Gastrocnemius medialis (tissue), 4 donors: ENCODE data around the gene LONRF2. TPM values are rescaled to one million over a fixed set of nuclear protein-coding genes. Genes with fewer than 3 reads are reported as not detected.

Experiments
- ATAC-seq, 2 donors: fragments of 150-250 bp; one replicate each; pipeline ENCODE4 v1.9.1; 2016
- DNase-seq, 2 donors: peaks; one replicate each; pipeline ENCODE4 v3.0.0-alpha.2; 2019
- H3K27ac ChIP-seq, 4 donors: fragments of 200-600 bp; sonication (generic); 1 replicate in 1 of 4; 2 replicates in 3 of 4; pipeline ENCODE4 v1.5.1; 2016 to 2018; ENCODE audit warnings: mild to moderate bottlenecking in 2 of 4, moderate library complexity in 1 of 4
- H3K27me3 ChIP-seq, 3 donors: fragments of 200-600 bp; sonication (generic) in 2 of 3; 1 replicate in 1 of 3; 2 replicates in 2 of 3; pipeline versions ENCODE4 v1.5.1 to v1.6.0; 2016 to 2019; ENCODE audit warnings: mild to moderate bottlenecking in 1 of 3, moderate library complexity in 1 of 3
- H3K36me3 ChIP-seq, 2 donors: fragments of 200-600 bp; sonication (generic) in 1 of 2; one replicate each; pipeline ENCODE4 v1.5.1; 2017 to 2018
- H3K4me1 ChIP-seq, 2 donors: fragments of 200-600 bp; sonication (generic) in 1 of 2; one replicate each; pipeline ENCODE4 v1.5.1; 2016 to 2017; ENCODE audit warnings: mild to moderate bottlenecking in 2 of 2
- H3K4me3 ChIP-seq, 4 donors: fragments of 200-600 bp; sonication (generic) in 3 of 4; 1 replicate in 1 of 4; 2 replicates in 3 of 4; pipeline ENCODE4 v1.5.1; 2016 to 2019; ENCODE audit warnings: mild to moderate bottlenecking in 2 of 4
- H3K9me3 ChIP-seq, 3 donors: fragments of 200-600 bp; sonication (generic) in 2 of 3; 1 replicate in 1 of 3; 2 replicates in 2 of 3; pipeline ENCODE4 v1.5.1; 2016 to 2019
- POLR2A ChIP-seq, 2 donors: fragments of 450-650 bp; IDR thresholded peaks; one replicate each; pipeline ENCODE4 v1.6.1; 2017; ENCODE audit warnings: antibody characterized with exemption in 2 of 2, mild to moderate bottlenecking in 2 of 2, moderate library complexity in 2 of 2
- in situ Hi-C, 4 donors: fragments of 200-750 bp; cut with MboI; loops; one replicate each; pipeline versions ENCODE4 v1.15.0 to v1.8.0; 2017; ENCODE audit warnings: low sequenced_read_pairs in 4 of 4
- intact Hi-C: fragments of 100-400 bp; cut with DNase I; formaldehyde crosslinking; loops from one replicate; pipeline ENCODE4 v1.15.1; 2023; ENCODE audit warnings: low total_unique reads
- total RNA-seq, 4 donors: library from RNA; depleted of rRNA; stranded (reverse); fragments of >200 nt; gene quantifications; one replicate each; pipeline versions ENCODE4 v1.1.0 to v1.2.3, GENCODE V29; 2016
- TF ChIP-seq, protein P1 (sequence below), 5 experiments: fragments of 450-650 bp in 3 of 5; fragments of 200-600 bp in 2 of 5; sonication (generic) in 2 of 5; IDR thresholded peaks in 4 of 5; conservative IDR thresholded peaks in 1 of 5; 1 replicate in 4 of 5; 2 replicates in 1 of 5; pipeline ENCODE4 v1.5.1; 2016 to 2019; ENCODE audit warnings: antibody characterized with exemption in 5 of 5, mild to moderate bottlenecking in 3 of 5, moderate library complexity in 3 of 5

The LONRF2 gene
- total RNA-seq, 4 donors from 2014 or later: 5.0 to 8.8 (median 7.6) TPM

DNA sequence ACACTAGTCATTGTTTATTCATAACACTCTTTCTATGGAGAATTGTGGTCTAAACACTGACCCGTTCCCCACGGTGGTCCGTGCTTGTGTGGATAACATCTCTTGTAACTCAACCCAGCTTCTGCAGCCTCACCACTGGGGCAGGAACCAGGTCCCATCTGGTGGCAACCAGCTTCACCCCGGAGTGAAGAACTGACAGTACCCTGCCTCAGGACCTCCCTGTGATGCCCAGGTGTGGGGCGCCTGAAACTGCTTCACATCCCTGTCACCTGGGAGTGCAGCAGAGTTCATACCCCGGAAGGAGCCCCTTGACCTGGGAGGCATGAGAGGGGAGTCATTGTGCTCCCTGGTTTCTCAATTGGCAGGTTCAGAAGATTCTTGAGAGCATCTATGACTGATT lies 81.1 kb downstream of the LONRF2 start:
- in situ Hi-C loops: loop anchor here in 2 of 4 donors (5.0 to 10.0 kb wide), 2 partner anchors 684 to 686 kb away; no protein-coding TSS in a partner anchor

DNA sequence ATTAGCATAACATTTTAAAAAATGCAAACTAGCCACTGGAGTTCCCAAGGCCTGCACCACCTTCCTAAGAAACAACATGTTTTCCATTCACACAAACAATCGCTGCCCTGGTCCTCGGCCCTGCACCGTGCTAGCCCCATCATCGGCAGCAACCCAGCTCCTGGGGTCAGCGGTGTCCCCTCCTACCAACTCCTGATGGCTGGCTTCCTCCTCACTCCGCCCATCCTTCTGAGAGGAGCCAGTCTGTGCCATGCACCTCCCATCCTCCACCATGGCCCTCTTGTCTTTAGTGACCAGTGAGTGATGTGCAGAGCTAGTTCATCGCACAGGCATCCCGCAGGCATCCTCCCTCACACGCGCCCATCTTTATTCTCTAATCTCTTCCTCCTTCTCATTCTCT lies 81.9 kb downstream of the LONRF2 start:
- no peaks in the 10 kb centered on the region for H3K36me3 ChIP-seq
- H3K27ac ChIP-seq: no peak overlapping the region
- H3K4me3 ChIP-seq: no peak overlapping the region
- H3K4me1 ChIP-seq: peaks cover 0 to 3% of the 10 kb centered on the region in 2 donors
- in situ Hi-C loops: loop anchor here in 2 of 4 donors (5.0 to 10.0 kb wide), 2 partner anchors 683 to 686 kb away; no protein-coding TSS in a partner anchor
- peaks cover 0 to 5% (median 0%) of the 10 kb centered on the region in 3 donors for H3K27me3 ChIP-seq
- TF ChIP-seq, protein P1, sequence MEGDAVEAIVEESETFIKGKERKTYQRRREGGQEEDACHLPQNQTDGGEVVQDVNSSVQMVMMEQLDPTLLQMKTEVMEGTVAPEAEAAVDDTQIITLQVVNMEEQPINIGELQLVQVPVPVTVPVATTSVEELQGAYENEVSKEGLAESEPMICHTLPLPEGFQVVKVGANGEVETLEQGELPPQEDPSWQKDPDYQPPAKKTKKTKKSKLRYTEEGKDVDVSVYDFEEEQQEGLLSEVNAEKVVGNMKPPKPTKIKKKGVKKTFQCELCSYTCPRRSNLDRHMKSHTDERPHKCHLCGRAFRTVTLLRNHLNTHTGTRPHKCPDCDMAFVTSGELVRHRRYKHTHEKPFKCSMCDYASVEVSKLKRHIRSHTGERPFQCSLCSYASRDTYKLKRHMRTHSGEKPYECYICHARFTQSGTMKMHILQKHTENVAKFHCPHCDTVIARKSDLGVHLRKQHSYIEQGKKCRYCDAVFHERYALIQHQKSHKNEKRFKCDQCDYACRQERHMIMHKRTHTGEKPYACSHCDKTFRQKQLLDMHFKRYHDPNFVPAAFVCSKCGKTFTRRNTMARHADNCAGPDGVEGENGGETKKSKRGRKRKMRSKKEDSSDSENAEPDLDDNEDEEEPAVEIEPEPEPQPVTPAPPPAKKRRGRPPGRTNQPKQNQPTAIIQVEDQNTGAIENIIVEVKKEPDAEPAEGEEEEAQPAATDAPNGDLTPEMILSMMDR (IDR thresholded peaks at IDR 0.05 in 4 of 5, conservative IDR thresholded peaks at IDR 0.05 in 1 of 5): no peak
- no peak for TF ChIP-seq POLR2A (IDR thresholded peaks at IDR 0.05)
- intact Hi-C loops: no loop called here
- H3K9me3 ChIP-seq: no peaks in the 10 kb centered on the region
- no peak for ATAC-seq
- DNase-seq: no peak

More for the DNA sequence above, 81.1 kb downstream of the LONRF2 start:
- H3K4me1 ChIP-seq: peaks cover 0 to 3% of the 10 kb centered on the region in 2 donors
- H3K4me3 ChIP-seq: no peak overlapping the region
- intact Hi-C loops: no loop called here
- DNase-seq (no peak), ATAC-seq (no peak)
- no peaks in the 10 kb centered on the region for H3K9me3 ChIP-seq
- no peaks in the 10 kb centered on the region for H3K36me3 ChIP-seq
- no peak for TF ChIP-seq POLR2A (IDR thresholded peaks at IDR 0.05)
- TF ChIP-seq, protein P1 (IDR thresholded peaks at IDR 0.05 in 4 of 5, conservative IDR thresholded peaks at IDR 0.05 in 1 of 5): no peak
- no peak overlapping the region for H3K27ac ChIP-seq
- peaks cover 0 to 5% (median 0%) of the 10 kb centered on the region in 3 donors for H3K27me3 ChIP-seq

DNA sequence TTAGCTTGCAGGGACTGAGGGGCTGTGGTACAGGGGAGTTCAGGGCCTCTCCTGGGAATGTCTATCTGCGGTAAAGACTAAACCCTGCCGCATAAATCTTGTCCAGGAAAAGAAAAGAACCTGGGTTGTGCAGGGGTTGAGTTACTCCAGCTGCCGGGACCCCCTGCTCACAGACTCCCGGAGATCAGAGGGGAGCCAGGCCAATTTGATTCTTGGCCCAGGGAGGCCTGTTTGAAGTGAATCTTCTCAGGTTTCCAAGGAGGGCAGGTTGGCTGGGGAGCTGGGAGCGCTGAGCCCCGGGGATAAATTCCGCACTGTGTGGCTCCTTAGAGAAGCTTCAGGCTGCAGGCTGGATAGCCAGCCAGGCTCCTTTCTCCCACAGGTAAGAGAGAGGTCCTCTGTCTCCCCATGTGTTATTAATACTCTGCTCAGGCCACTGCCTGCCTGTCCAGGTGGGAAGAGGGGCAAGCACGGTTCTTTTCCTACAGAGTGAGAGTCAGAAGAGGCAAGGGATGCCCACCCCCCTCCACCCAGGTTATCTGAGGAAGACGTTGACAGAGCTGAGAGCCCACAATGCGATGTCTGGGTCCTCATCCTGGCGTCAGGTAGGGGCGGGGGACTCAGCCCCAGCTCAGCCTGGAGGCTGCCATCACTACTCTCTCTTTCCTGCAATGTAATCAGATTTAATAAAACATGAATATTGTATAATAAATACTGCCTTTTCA lies 82.7 kb downstream of the LONRF2 start:
- Histone ChIP-seq H3K9me3 (no peaks in the 10 kb centered on the region), H3K4me1 (peaks cover 0 to 3% of the 10 kb centered on the region in 2 donors), H3K27me3 (peaks cover 0 to 5% (median 0%) of the 10 kb centered on the region in 3 donors), H3K4me3 (no peak overlapping the region), H3K36me3 (no peaks in the 10 kb centered on the region), H3K27ac (no peak overlapping the region)
- intact Hi-C loops: no loop called here
- no peak for ATAC-seq
- DNase-seq: no peak
- in situ Hi-C loops: loop anchor here in 3 of 4 donors (5.0 to 10.0 kb wide), 3 partner anchors 675 to 685 kb away; no protein-coding TSS in a partner anchor
- TF ChIP-seq POLR2A (IDR thresholded peaks at IDR 0.05): no peak
- TF ChIP-seq, protein P1 (IDR thresholded peaks at IDR 0.05 in 4 of 5, conservative IDR thresholded peaks at IDR 0.05 in 1 of 5): no peak

DNA sequence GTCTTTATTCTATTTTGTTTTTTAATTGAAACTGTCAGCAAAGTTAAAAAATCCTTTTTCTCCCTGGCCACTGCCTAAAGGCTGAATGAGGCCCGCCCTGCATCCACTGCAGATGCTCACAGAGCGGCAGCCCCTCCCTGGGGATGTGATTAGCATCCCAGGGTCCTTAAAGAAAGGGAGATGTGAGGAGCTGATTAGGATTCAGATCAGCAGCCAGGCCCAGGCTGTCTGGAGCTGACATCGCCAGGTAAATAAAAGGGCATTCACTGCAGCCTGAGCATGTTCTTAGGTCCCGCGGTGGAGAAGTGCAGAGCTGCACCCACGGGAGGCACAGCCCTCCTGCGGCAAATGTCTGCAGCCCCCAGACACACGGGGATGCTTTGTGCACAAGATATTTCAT lies 83.8 kb downstream of the LONRF2 start:
- H3K4me3 ChIP-seq: no peak overlapping the region
- in situ Hi-C loops: loop anchor here in 1 of 4 donors (10.0 kb wide), 1 partner anchor 674 kb away; no protein-coding TSS in a partner anchor
- H3K4me1 ChIP-seq: peaks cover 0 to 3% of the 10 kb centered on the region in 2 donors
- H3K27ac ChIP-seq: no peak overlapping the region
- no peaks in the 10 kb centered on the region for H3K36me3 ChIP-seq
- intact Hi-C loops: no loop called here
- ATAC-seq (no peak), DNase-seq (no peak)
- H3K9me3 ChIP-seq: no peaks in the 10 kb centered on the region
- H3K27me3 ChIP-seq: peaks cover 0 to 5% (median 0%) of the 10 kb centered on the region in 3 donors
- TF ChIP-seq, protein P1 (IDR thresholded peaks at IDR 0.05 in 4 of 5, conservative IDR thresholded peaks at IDR 0.05 in 1 of 5): no peak
- TF ChIP-seq POLR2A (IDR thresholded peaks at IDR 0.05): no peak
